SIG-M5 treated with dmso at 0.1 percent for 504 hours (cell line): Measurements from ENCODE around the gene HDAC8.

Experiments
- DNase-seq: peaks from one replicate; lab custom pipeline; 2025; ENCODE audit not compliant: unreplicated experiment; lab: John Stamatoyannopoulos, UW

HDAC8 gene

DNA sequence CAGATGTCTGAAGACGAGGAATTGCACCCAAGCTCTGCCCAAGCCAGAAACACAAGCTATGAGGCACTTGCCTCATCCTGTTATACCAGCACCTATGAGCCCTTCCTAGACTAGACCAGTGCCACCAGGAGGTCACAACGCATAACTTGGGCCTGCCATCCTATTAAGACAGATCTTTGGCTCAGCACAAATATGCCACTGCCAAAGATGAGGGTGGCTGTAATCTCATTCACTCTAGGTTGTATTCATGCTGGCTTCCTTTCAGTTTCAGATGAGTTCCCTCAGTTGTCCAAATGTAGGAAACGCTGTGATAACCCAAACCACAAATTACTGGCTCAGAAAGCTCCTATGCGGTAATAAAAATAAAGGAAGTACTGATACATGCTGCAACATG, 190.4 kb downstream of the HDAC8 start:
- DNase-seq: peak; percentile 50

DNA sequence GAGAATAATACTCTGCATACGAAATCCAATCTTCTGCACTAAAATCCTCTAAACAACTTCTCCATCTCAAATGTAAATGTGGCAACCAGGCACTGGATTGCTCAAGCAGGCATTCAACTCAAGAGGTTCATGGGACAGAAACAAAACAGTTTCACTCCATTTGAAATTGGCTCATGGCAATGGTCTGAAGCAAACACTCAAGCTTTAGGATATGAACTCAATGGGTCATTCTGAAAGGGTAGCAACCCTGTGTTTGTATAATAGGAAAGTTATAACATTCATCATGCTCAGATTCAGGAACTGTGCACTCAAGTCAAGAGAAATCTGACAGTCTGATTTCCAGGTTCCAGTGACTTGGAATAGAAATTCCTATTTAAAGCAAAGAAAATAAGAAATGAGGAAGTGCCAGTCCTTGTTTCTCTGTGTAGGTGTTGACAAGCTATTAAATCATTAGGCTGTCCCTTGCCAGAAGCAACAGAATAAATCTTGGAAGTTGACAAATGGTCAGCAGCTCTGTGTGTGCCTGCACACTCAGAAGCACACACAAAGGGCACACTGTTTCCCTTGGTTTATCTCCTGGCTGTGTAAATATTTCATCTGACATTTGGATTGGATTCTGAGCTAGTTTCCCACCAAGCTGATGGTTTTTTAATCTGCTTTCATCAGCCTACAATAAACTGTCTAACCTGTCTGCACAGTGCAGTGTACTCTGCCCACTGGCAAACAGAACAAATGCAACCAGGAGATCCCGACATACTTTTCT, 191.0 kb downstream of the HDAC8 start:
- DNase-seq: no peak

DNA sequence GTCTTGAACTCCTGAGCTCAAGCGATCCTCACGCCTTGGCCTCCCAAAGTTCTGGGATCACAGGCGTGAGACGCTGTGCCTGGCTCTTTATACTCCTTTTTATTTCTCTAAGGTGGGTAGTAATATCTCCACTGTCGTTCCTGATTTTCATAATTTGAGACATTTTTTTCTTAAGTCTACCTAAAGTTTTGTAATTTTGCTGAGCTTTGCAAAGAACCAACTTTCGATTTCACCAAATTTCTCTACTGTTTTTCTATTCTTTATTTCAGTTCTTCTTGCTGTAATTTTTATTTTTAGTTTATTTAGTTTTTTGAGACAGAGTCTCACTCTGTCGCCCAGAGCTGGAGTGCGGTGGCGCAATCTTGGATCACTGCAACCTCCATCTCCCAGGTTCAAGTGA, 196.5 kb downstream of the HDAC8 start:
- DNase-seq: no peak

DNA sequence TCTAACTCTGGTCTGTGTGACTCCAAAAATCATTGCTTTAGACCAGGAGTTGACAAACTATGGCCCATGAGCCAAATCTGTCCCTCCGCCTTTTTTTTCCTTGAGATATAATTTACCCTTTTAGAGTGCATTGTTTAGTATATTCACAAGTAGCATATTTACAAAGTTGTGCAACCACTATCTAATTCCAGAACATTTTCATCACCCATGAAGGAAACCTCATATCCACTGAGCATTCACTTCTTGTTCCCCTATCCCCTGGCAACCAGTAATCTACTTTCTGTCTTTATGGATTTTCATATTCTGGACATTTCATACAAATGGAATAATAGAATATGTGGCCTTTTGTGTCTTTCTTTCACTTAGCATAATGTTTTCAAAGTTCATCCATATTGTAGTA, 199.5 kb downstream of the HDAC8 start:
- no peak for DNase-seq

DNA sequence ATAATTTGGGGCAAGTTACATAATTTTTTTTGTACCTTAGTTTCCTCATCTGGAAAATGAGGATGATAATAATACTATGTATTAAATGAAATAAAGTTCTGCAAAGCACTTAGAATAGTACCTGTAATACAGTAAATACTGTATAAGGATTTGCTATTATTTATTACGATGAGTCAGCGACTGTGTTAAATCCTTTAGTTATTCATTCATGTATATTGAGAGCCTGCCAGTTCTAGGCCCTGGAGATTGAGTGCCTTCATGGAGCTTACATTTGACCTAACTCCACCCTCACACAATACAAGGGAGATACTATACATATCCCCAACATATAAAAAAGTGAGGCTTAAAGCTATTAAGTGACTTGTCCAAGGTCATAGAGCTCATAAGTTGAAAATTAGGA, 199.9 kb downstream of the HDAC8 start:
- DNase-seq: no peak

DNA sequence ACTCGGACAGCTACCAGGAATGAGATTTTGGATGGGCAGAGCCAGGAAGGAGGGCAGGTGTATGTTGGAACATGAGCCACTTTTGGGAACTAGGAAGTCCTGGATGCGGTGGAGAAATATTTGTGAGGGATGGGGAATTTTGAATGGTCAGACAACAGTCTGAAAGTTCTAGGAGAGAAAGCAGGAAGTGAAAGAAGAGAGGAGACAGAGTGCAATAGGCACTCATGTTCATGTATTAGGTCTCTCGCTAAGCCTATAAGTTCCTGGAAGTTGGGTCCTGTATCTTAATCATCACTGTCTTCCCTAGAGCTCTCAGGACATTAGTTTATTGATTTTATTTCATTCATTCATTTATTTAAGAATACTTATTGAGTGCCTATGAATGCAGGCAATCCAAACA, 201.2 kb downstream of the HDAC8 start:
- no peak for DNase-seq

DNA sequence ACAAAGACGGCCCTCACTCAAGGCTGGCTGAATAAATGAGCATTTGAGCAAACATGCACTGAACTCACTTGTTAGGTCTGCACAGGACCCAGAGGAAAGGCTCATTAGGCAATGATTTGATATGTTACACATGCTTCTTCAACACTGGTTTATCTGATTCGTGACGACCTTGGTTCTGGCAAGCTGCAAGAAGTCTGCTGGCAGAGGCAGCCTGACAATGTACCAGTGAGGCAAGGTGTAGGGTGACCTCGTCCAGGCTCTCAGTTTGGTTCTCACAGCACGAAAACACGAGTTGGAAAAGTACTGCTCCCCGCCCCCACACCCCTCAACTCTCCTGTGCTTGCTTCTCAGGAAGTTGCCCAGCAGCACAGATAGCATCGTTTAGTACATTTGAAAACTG, 203.8 kb downstream of the HDAC8 start:
- no peak for DNase-seq

DNA sequence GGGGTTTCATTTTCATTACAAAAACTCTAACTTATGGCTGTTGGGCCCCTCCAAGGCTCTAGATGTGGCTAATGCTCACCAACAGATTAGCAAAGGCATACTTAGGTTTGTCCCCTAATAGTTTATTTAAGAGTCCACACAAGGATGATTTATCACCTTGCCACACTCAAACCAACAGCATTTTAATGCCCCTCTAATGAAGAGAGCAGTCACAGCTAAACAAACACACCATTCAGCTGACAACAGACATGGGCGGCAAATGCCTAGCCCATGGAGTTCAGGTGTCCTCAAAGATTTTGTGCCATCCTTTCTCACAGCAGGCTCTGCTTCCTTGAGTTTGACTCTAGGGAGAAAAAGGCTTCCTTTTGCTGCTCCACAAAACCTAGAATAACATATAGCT, 205.1 kb downstream of the HDAC8 start:
- no peak for DNase-seq

DNA sequence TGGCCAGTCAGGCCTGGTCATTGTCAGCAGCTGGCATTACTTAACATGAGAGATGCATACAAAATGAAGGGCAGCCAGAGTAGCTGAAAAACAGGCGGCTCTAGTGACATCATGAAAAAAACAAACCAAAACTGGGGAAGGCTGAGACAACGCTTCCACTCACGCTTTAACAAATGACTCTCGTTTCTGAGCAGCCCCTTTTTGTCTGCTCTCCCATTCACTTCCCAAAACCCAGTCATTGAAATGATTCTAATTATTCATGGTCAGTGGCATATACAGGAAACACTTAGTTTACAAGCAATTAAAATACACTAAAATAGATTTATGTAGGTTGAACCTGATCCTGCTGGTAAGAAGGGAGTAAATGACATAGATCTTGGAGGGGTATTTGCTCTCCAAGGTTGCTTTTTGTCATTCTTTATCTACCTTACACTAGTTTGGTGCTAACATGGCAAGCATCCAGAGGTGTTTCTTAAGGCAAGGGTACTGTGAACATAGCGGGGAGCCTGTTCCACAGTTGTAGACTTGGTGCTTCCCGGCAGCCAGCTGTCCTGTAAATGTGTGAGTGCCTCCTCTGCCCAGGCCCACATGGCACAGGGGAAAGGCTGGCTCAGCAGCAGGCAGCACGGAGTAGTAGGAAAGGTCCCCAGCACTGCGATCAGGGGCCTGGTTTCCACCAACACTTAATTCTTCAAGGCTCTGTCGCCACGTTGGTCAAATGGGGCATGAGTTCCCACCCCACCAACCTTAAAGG, 205.8 kb downstream of the HDAC8 start:
- DNase-seq: no peak

DNA sequence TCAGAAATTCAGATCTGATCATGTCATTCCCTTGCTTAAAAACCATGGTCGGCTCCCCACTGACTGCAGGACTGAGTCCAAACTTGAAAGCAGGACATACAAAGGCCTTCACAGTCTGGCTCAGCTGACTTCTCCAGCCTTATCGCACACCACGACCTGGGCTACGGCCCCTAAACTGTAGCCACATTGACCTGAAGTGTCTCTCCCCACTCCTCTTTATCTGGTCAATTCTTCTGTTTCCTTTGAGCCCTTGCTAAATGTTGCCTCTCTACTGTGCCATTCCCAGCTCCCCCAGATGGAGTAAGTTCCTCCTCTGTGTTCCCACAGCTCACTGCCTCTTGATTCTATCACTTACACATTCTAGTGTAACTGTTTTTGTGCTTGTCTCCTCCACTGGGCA, 206.5 kb downstream of the HDAC8 start:
- no peak for DNase-seq

DNA sequence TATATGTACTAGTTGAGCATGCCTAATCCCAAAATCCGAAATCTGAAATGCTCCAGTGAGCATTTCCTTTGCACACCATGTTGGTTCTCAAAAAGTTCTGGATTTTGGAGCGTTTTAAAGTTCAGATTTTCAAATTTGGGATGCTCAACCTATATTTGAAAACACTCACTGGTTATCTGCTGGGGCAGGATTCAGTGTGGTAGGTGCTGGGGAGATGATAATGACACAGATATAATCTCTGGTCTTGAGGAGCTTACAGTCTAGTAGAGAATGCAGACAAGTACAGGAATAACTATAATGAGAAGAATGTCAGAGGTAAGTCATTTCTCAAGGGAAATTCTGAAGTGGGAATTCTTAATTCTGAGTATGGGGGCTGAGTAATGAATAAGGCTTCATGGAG, 207.5 kb downstream of the HDAC8 start:
- DNase-seq: no peak

DNA sequence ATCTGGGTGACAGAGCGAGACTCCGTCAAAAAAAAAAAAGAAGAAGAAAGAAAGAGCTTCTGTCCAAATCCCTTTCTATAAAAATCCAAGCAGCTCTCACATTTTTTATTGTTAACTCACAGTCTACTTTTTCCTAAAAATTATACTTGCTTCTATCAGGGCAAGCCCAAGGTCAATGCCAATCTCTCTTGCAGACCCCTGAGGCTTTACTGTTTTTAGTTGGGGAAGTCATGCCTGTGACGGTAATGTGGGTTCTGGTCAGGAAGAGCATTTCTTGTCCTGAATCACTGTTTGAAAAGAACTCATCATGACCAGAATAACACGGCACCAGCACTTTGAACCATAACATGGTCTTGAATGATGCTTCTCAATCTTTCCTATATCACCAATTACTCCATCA, 212.3 kb downstream of the HDAC8 start:
- no peak for DNase-seq

DNA sequence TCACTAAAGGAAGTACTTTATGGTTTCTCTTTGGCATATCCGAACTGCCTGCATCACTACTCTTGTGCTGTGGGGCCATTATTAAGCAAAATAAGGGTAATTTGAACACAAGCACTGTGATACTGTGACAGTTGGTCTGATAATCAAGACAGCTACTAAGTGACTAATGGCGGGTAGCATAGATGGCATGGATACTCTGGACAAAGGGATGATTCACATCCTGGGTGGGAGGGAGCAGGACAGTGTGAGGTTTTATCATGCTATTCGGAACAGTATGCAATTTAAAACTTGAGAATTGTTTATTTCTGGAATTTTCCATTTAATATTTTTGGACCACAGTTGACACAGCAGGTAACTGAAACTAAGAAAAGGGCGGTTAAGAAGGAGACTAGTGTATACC, 214.3 kb downstream of the HDAC8 start:
- DNase-seq: no peak

DNA sequence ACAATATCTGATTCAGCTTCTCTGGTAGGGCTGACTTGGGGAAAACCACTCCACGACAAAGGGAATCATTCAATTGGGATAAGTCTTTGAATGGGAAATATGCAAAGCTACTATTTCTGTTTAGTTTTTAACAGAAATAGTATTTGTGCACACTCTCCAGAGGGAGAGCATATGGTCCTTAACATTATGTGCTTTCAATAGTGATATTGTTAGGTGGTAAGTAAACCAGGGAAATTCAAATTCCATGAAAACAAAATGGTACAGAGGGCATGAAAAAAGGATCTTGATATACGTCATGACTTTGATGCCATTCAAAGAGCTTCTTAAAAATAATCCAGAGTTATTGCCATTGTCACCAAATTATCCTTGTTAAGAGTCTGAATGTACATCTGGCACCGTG, 219.9 kb downstream of the HDAC8 start:
- no peak for DNase-seq

DNA sequence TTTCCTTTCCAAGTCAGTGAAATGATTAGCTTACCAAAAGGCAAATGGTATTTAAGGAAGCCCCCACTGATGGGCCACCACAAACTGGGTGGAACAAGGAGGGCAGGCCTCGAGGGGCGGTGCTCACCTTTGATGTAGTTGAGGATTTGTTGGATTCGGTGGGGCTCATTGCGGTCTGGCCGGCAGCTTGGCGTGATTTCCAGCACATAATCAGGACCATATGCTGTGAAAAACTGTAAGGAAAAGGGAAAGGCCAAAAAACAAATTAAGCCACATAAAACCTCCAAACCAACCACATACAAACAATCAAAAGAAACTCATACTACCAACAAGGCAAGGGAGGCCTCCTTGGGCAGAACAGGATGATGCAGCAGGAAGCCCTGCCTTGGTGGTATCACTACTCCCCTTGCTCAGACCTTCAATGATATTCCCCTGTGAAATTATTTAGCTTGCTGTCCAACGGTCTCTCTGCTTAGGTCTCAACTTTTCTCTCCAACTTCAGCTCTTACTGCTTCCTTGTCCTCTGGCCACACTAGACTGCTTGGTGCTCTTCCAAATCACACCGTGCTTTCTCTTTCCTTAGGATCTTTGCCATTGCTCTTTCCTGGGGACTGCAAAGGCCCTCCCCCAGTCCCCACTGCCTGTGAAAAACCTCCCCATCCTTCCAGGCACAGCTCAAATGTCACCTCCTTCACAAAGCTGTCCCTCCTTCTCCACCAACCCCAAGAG, 220.9 kb downstream of the HDAC8 start:
- no peak for DNase-seq

DNA sequence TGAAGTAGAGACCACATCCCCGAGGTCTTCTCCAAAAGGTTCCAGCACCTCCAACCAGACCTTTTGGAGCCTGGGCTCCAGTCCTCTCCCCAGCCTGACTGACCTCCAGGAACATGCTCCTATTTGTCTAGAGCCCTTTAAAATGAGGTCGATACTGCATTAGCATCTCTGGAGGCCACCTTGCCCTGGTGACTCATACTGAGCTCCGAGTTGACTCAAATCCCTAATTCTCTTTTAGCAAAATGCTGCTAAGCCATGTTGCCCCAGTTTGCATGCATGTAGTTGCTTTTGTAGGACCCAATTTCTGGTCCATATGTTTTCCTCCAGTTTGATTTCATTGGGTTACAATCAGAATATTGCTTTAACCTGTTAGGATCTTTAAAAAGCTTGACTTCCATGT, 223.5 kb downstream of the HDAC8 start:
- DNase-seq: no peak

DNA sequence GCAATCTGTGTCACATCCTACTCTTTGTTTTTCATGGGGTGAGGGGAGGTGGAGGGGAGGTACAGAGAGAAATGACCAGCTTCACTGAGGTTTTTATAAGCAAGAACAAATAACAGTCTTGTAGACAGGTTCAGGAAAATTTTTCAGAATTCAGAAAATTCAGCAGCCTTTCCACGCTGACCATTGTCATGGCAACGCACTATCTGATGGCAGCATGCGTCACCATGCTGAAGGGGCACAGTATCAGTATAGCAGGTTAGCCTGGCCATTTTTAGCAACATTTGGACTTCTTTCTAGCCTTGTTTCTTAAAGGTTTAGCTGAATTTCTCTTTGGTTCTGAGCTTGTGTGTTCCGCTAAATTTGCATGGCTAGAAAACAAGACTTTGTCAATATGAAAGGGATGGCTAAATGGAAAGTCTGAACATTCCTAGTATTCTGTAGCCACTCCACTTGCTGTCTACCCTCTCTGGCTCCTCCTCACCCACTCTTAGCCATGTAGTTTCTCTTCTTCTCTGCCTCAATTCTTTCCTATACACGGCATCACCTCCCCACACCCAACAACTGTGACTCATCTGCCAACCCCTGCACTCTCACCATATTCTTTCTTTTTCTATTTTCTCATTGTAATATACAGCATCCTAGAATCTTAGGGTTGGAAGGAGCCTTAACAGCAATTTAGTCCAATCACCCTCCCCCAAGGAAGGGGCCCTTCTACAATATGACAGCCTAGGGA, 224.2 kb downstream of the HDAC8 start:
- DNase-seq: no peak

DNA sequence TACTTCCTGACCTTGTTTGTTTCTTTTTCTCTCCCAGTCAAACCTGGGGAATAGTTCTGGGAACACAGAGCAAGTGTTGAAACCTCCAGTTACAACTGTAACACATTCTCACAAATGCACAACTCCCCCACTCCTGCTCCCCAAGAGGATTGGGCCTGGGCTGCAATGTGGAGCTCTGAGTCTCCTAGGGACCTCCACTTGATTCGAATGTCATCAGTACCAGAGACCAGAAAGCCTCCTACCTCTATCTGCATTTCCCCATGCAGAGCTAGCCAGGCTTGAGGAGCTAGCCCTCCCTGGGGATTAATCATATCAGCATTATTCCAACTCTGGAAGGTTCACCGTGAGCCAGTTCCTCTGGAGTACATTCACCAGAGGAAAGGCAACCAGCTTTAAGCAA, 225.3 kb downstream of the HDAC8 start:
- no peak for DNase-seq

DNA sequence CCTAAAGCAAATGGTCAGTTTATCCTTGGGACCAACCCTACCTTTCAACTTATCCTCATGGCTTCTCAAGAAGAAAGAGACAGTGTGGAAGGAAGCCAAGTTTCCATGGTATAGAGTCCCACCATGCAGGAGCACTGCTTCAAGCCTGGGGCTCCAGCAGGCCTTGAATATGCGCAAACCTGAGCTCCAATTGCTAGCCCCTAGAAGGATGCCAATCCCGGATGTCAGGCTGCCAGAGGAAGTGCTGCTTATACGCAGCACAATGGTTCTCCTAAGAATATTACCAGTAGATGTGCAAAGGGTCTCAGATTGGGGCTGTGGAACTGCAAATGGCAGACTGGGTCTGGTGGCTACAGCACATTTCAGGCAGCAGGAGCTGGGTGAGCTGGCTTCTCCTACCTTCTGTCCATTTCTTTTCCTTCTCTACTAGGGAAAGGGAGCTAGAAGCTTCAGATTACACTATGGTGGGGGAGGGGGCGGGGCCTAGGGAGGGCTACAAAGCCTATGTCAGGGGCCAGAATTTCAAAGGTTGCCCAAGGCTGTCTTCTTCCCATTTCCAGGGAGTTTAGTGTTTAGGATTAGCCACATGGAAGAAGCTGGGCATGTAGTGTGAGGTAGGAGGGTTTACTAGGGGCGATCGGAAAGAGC, 226.2 kb downstream of the HDAC8 start:
- no peak for DNase-seq

DNA sequence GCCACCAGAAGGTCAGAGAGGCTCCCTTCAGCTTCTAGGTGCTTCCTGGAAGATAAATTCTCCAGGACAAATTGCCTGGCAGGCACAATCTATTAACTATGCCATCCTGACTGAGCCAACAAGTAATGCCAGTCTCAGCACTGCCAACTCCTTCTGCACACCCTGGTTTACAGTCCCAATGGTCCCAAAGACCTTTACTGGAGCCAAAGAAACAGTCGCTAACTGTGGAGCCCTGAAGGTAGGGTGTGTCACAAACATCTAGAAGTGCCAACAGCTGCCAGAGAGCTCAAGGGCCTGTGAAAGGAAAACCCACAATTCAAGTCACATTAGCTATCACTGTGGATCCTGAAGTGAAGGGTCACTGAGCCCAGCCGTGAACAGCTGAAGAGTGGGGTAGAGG, 232.0 kb downstream of the HDAC8 start:
- no peak for DNase-seq

DNA sequence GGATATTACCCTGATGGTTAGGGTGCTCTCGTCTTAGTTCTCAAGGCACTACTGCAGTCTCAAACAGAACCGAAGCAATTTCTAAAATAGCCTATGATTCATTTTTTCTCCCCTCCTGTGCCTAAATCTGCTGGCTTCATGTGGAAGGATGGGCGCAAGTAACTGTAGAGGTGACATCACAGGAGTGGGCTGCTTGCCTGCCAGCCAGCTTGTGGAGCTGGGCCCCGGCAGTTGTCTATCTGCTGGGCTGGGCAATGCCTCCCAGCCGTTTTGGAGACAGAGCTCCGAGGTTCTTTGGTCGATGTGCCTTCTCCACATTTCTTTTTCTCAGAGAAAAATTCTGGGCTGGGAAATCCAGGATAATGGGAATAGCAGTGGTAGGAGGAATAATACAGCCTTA, 232.6 kb downstream of the HDAC8 start:
- DNase-seq: no peak
